ENCODE data around the gene TENM4.

TENM4 gene

DNA sequence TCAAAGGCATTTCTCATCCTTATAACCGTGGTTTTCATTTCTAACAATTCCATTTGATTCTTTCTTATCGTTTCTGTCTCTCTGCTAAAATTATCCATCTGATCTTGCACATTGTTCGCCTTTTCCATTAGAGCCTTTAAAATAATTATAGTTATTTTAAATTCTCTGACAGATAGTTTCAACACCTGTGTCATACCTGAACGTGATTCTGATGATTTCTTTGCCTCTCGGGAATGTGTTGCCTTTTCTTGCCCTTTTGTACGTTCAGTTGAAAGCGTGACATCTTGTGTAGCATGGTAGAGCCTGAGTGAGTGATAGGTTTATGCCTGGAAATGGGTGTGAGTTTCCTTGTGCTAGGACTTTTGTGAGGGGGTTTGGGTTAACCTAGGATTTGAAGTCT, 744.7 kb downstream of the TENM4 start:
- no peak overlapping the region for H3K4me2 ChIP-seq (ENCODE audit: low read length)
- no peaks in the 10 kb centered on the region for H3F3A ChIP-seq (ENCODE audit: control insufficient read depth, insufficient read depth)
- no peak overlapping the region for H3K4me3 ChIP-seq (ENCODE audit: low read length)
- H4K20me1 ChIP-seq (ENCODE audit: control insufficient read depth, insufficient read depth, low read depth, low read length), result no peaks in the 10 kb centered on the region; the same call in 1 of the 2 replicates
- no peaks in the 10 kb centered on the region for H3K4me1 ChIP-seq (ENCODE audit: control insufficient read depth, low read length)
- H3K27ac ChIP-seq (ENCODE audit: low read depth, low read length), result no peak overlapping the region
- no peaks in the 10 kb centered on the region for H3K27me3 ChIP-seq (ENCODE audit: control insufficient read depth, low read length)
- H3K9me3 ChIP-seq (ENCODE audit: control insufficient read depth, insufficient read depth, low read length), result no peaks in the 10 kb centered on the region
- no peaks in the 10 kb centered on the region for H3K36me3 ChIP-seq (ENCODE audit: control insufficient read depth, low read length)
- TF ChIP-seq CTCF (IDR thresholded peaks at IDR 0.05; ENCODE audit: low read depth, low read length, poor library complexity, severe bottlenecking) (no peak), EZH2phosphoT487 (IDR thresholded peaks at IDR 0.05; ENCODE audit: borderline replicate concordance, low read length) (no peak)
- no peaks in the 10 kb centered on the region for H3K9me2 ChIP-seq (replicated peaks; ENCODE audit: control insufficient read depth, low read length)
- no peaks in the 10 kb centered on the region for H3K79me2 ChIP-seq (ENCODE audit: control insufficient read depth, low read length)

DNA sequence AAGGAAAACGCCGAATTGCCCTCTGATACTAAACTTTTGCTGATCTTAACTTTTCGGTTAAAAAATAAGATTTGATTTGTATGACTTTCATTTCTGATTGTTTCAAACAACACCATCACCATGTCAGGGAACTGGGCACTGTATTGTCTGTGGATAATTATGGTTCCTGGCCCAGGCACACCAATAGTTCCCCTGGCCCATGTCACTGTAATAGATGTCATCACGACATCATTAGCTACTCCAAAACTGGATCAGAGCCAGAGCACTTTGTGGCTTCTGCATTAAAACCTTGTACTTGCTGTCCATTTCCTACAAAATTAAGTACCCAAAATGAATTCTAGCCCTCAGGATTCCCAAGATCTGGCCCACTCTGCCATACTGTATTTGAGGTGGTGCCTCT, 746.7 kb downstream of the TENM4 start:
- no peak overlapping the region for H3K4me2 ChIP-seq (ENCODE audit: low read length)
- H3K27me3 ChIP-seq (ENCODE audit: control insufficient read depth, low read length), result no peaks in the 10 kb centered on the region
- no peak for TF ChIP-seq EZH2phosphoT487 (IDR thresholded peaks at IDR 0.05; ENCODE audit: borderline replicate concordance, low read length)
- no peak for TF ChIP-seq CTCF (IDR thresholded peaks at IDR 0.05; ENCODE audit: low read depth, low read length, poor library complexity, severe bottlenecking)

GRCh38 chr11:78691215-78691614, 749.6 kb downstream of the TENM4 start:
- Histone ChIP-seq H3K4me2 (ENCODE audit: low read length) (no peak overlapping the region), H3K4me3 (ENCODE audit: low read length) (no peak overlapping the region), H3K9me2 (replicated peaks; ENCODE audit: control insufficient read depth, low read length) (no peaks in the 10 kb centered on the region), H3K27ac (ENCODE audit: low read depth, low read length) (no peak overlapping the region), H3F3A (ENCODE audit: control insufficient read depth, insufficient read depth) (no peaks in the 10 kb centered on the region), H4K20me1 (ENCODE audit: control insufficient read depth, insufficient read depth, low read depth, low read length) (no peaks in the 10 kb centered on the region; the same call in 1 of the 2 replicates), H3K27me3 (ENCODE audit: control insufficient read depth, low read length) (no peaks in the 10 kb centered on the region), H3K79me2 (ENCODE audit: control insufficient read depth, low read length) (no peaks in the 10 kb centered on the region), H3K36me3 (ENCODE audit: control insufficient read depth, low read length) (no peaks in the 10 kb centered on the region), H3K9me3 (ENCODE audit: control insufficient read depth, insufficient read depth, low read length) (no peaks in the 10 kb centered on the region), H3K4me1 (ENCODE audit: control insufficient read depth, low read length) (no peaks in the 10 kb centered on the region)
- no peak for TF ChIP-seq CTCF (IDR thresholded peaks at IDR 0.05; ENCODE audit: low read depth, low read length, poor library complexity, severe bottlenecking)
- no peak for TF ChIP-seq EZH2phosphoT487 (IDR thresholded peaks at IDR 0.05; ENCODE audit: borderline replicate concordance, low read length)

More for the DNA sequence above, 746.7 kb downstream of the TENM4 start:
- Histone ChIP-seq H4K20me1 (ENCODE audit: control insufficient read depth, insufficient read depth, low read depth, low read length) (no peaks in the 10 kb centered on the region; the same call in 1 of the 2 replicates), H3K36me3 (ENCODE audit: control insufficient read depth, low read length) (no peaks in the 10 kb centered on the region), H3K79me2 (ENCODE audit: control insufficient read depth, low read length) (no peaks in the 10 kb centered on the region), H3K4me1 (ENCODE audit: control insufficient read depth, low read length) (no peaks in the 10 kb centered on the region), H3K9me3 (ENCODE audit: control insufficient read depth, insufficient read depth, low read length) (no peaks in the 10 kb centered on the region), H3K27ac (ENCODE audit: low read depth, low read length) (no peak overlapping the region), H3F3A (ENCODE audit: control insufficient read depth, insufficient read depth) (no peaks in the 10 kb centered on the region), H3K4me3 (ENCODE audit: low read length) (no peak overlapping the region), H3K9me2 (replicated peaks; ENCODE audit: control insufficient read depth, low read length) (no peaks in the 10 kb centered on the region)

Measured in DOHH2 (cell line).